Panc1 (cell line): ENCODE data around the gene NUTM2D.
"Not testable (repeated sequence)": the region's sequence is repeated elsewhere in the genome, so short reads cannot be mapped to it uniquely, and the experiment has no call there.

Experiments
- TCF7L2 ChIP-seq: IDR thresholded peaks from 2 replicates; pipeline ENCODE4 v1.6.1; 2011; ENCODE audit warnings: mild to moderate bottlenecking, low read depth, low read length, inconsistent platforms
- TF ChIP-seq, protein P1 (sequence below): fragments of 450-650 bp; IDR thresholded peaks from 2 replicates; pipeline ENCODE4 v1.5.1; 2017; ENCODE audit warnings: mild to moderate bottlenecking
- TF ChIP-seq, protein P2 (sequence below), 2 experiments: IDR thresholded peaks; 2 replicates each; pipeline ENCODE4 v1.6.1; 2011 to 2012; ENCODE audit warnings: low read depth in 2 of 2, control low read depth in 1 of 2, low read length in 1 of 2, mild to moderate bottlenecking in 1 of 2, moderate library complexity in 1 of 2; ENCODE audit not compliant: insufficient read depth in 1 of 2

GRCh38 chr10:87342249-87342710 is 15.3 kb upstream of the NUTM2D start:
- TF ChIP-seq, protein P1, sequence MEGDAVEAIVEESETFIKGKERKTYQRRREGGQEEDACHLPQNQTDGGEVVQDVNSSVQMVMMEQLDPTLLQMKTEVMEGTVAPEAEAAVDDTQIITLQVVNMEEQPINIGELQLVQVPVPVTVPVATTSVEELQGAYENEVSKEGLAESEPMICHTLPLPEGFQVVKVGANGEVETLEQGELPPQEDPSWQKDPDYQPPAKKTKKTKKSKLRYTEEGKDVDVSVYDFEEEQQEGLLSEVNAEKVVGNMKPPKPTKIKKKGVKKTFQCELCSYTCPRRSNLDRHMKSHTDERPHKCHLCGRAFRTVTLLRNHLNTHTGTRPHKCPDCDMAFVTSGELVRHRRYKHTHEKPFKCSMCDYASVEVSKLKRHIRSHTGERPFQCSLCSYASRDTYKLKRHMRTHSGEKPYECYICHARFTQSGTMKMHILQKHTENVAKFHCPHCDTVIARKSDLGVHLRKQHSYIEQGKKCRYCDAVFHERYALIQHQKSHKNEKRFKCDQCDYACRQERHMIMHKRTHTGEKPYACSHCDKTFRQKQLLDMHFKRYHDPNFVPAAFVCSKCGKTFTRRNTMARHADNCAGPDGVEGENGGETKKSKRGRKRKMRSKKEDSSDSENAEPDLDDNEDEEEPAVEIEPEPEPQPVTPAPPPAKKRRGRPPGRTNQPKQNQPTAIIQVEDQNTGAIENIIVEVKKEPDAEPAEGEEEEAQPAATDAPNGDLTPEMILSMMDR: not testable (repeated sequence)
- TF ChIP-seq, protein P2, sequence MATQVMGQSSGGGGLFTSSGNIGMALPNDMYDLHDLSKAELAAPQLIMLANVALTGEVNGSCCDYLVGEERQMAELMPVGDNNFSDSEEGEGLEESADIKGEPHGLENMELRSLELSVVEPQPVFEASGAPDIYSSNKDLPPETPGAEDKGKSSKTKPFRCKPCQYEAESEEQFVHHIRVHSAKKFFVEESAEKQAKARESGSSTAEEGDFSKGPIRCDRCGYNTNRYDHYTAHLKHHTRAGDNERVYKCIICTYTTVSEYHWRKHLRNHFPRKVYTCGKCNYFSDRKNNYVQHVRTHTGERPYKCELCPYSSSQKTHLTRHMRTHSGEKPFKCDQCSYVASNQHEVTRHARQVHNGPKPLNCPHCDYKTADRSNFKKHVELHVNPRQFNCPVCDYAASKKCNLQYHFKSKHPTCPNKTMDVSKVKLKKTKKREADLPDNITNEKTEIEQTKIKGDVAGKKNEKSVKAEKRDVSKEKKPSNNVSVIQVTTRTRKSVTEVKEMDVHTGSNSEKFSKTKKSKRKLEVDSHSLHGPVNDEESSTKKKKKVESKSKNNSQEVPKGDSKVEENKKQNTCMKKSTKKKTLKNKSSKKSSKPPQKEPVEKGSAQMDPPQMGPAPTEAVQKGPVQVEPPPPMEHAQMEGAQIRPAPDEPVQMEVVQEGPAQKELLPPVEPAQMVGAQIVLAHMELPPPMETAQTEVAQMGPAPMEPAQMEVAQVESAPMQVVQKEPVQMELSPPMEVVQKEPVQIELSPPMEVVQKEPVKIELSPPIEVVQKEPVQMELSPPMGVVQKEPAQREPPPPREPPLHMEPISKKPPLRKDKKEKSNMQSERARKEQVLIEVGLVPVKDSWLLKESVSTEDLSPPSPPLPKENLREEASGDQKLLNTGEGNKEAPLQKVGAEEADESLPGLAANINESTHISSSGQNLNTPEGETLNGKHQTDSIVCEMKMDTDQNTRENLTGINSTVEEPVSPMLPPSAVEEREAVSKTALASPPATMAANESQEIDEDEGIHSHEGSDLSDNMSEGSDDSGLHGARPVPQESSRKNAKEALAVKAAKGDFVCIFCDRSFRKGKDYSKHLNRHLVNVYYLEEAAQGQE (IDR thresholded peaks at IDR 0.05; ENCODE audit: insufficient read depth in 1 of 2, low read depth in 2 of 2, low read length in 1 of 2): not testable (repeated sequence)
- TF ChIP-seq TCF7L2: not testable (repeated sequence)
